CD4-positive, CD25-positive, alpha-beta regulatory T cell (primary cell): ENCODE measurements around the gene DAPP1. TPM values are rescaled to one million over a fixed set of nuclear protein-coding genes. Genes with fewer than 3 reads are reported as not detected.
"Not testable (repeated sequence)": the region's sequence is repeated elsewhere in the genome, so short reads cannot be mapped to it uniquely, and the experiment has no call there.

ENCODE experiments used
- ATAC-seq, 2 donors: fragments of 150-1000 bp; cut with Tn5 transposase; one replicate each; pipeline ENCODE4 v1.10.0; 2021; ENCODE audit warnings: low read depth in 2 of 2, moderate number of reproducible peaks in 2 of 2, moderate library complexity in 1 of 2
- DNase-seq, 3 donors: peaks; one replicate each; pipeline versions ENCODE4 v3.0.0 to v3.0.0-alpha.2; 2012 to 2022; ENCODE audit warnings: mixed read lengths in 1 of 3
- H3K27ac ChIP-seq: one replicate; pipeline ENCODE4 v1.7.0; 2013; ENCODE audit warnings: mild to moderate bottlenecking, low read length; ENCODE audit not compliant: insufficient read depth, poor library complexity, severe bottlenecking
- H3K27me3 ChIP-seq: one replicate; pipeline ENCODE4 v1.7.0; 2013; ENCODE audit warnings: low read length; ENCODE audit not compliant: control insufficient read depth, insufficient read depth
- H3K36me3 ChIP-seq: one replicate; pipeline ENCODE4 v1.7.0; 2013; ENCODE audit warnings: mild to moderate bottlenecking, low read length, moderate library complexity; ENCODE audit not compliant: control insufficient read depth, insufficient read depth
- H3K4me1 ChIP-seq: 2 replicates; pipeline ENCODE4 v1.7.0; 2013; ENCODE audit warnings: mild to moderate bottlenecking, low read length; ENCODE audit not compliant: insufficient read depth, control insufficient read depth, poor library complexity, severe bottlenecking
- H3K4me3 ChIP-seq: one replicate; pipeline ENCODE4 v1.7.0; 2013; ENCODE audit warnings: low read depth, mild to moderate bottlenecking, low read length, moderate library complexity
- H3K9me3 ChIP-seq, 2 experiments: 1 replicate in 1 of 2; 2 replicates in 1 of 2; pipeline ENCODE4 v1.7.0; 2013; ENCODE audit warnings: low read length in 2 of 2, mild to moderate bottlenecking in 1 of 2, moderate library complexity in 1 of 2; ENCODE audit not compliant: control insufficient read depth in 2 of 2
- H3K27ac Mint-ChIP-seq, 3 donors: one replicate each; pipeline ENCODE4 v1.8.0; 2020 to 2022; ENCODE audit warnings: mild to moderate bottlenecking in 3 of 3, mixed read lengths in 3 of 3, moderate library complexity in 2 of 3
- H3K27me3 Mint-ChIP-seq: one replicate; pipeline ENCODE4 v1.8.0; 2022; ENCODE audit warnings: mild to moderate bottlenecking, mixed read lengths
- H3K36me3 Mint-ChIP-seq: one replicate; pipeline ENCODE4 v1.8.0; 2020; ENCODE audit warnings: mixed read lengths
- H3K4me1 Mint-ChIP-seq, 4 donors: one replicate each; pipeline ENCODE4 v1.8.0; 2020 to 2022; ENCODE audit warnings: mixed read lengths in 4 of 4, mild to moderate bottlenecking in 1 of 4
- H3K4me3 Mint-ChIP-seq, 4 donors: one replicate each; pipeline ENCODE4 v1.8.0; 2020 to 2022; ENCODE audit warnings: mild to moderate bottlenecking in 4 of 4, mixed read lengths in 4 of 4, moderate library complexity in 3 of 4
- H3K9me3 Mint-ChIP-seq, 7 donors: one replicate each; pipeline ENCODE4 v1.8.0; 2020 to 2022; ENCODE audit warnings: mixed read lengths in 7 of 7, mild to moderate bottlenecking in 3 of 7, moderate library complexity in 2 of 7
- polyA plus RNA-seq, 4 donors: library from polyadenylated mRNA; unstranded; fragments of 300-500 nt; fragmentation: Illumina TruSeq; gene quantifications; one replicate each; pipeline ENCODE4 v1.2.3, GENCODE V29; 2021
- total RNA-seq: library from RNA; stranded (reverse); gene quantifications from one replicate; pipeline ENCODE4 v1.2.3, GENCODE V29; 2022

DAPP1 gene
- total and polyA plus RNA-seq, 5 donors from 2014 or later = 25.0 to 42.8 (median 30.9) TPM

- no peak overlapping the region for H3K4me3 ChIP-seq
- no peaks in the 10 kb centered on the region for H3K9me3 ChIP-seq
- H3K36me3 Mint-ChIP-seq = peaks cover 25% of the 10 kb centered on the region
- no peak overlapping the region for H3K4me3 Mint-ChIP-seq
- H3K36me3 ChIP-seq = peaks cover 2% of the 10 kb centered on the region
- H3K4me1 Mint-ChIP-seq = peaks cover 47 to 62% (median 49%) of the 10 kb centered on the region in 4 donors
- no peak overlapping the region for H3K27ac ChIP-seq
- H3K27me3 Mint-ChIP-seq = no peaks in the 10 kb centered on the region
- no peaks in the 10 kb centered on the region for H3K27me3 ChIP-seq
- ATAC-seq = no peak
- no peaks in the 10 kb centered on the region for H3K9me3 Mint-ChIP-seq
- H3K4me1 ChIP-seq = peaks cover 13% of the 10 kb centered on the region
- peak overlapping the region in 1 of 3 donors; percentile 55 for H3K27ac Mint-ChIP-seq
- no peak for DNase-seq
Observed at GRCh38 chr4:99826016-99826415, 9.4 kb downstream of the DAPP1 start.

GRCh38 chr4:99827454-99827853 is 10.8 kb downstream of the DAPP1 start:
- Mint-ChIP-seq H3K36me3 (peaks cover 25% of the 10 kb centered on the region), H3K4me1 (peaks cover 39 to 48% (median 43%) of the 10 kb centered on the region in 4 donors), H3K27ac (peak overlapping the region in 1 of 3 donors; percentile 59), H3K27me3 (no peaks in the 10 kb centered on the region), H3K9me3 (no peaks in the 10 kb centered on the region), H3K4me3 (no peak overlapping the region)
- Histone ChIP-seq H3K4me1 (no peaks in the 10 kb centered on the region), H3K36me3 (peaks cover 2% of the 10 kb centered on the region), H3K27me3 (no peaks in the 10 kb centered on the region), H3K9me3 (no peaks in the 10 kb centered on the region), H3K27ac (no peak overlapping the region), H3K4me3 (no peak overlapping the region)
- no peak for DNase-seq
- ATAC-seq = no peak

GRCh38 chr4:99827857-99828256 is 11.2 kb downstream of the DAPP1 start:
- ATAC-seq (no peak), DNase-seq (no peak)
- Histone ChIP-seq H3K36me3 (peaks cover 2% of the 10 kb centered on the region), H3K4me1 (no peaks in the 10 kb centered on the region), H3K9me3 (no peaks in the 10 kb centered on the region), H3K27me3 (no peaks in the 10 kb centered on the region), H3K27ac (no peak overlapping the region), H3K4me3 (no peak overlapping the region)
- Mint-ChIP-seq H3K4me1 (peaks cover 39 to 48% (median 41%) of the 10 kb centered on the region in 4 donors), H3K36me3 (peaks cover 25% of the 10 kb centered on the region), H3K9me3 (no peaks in the 10 kb centered on the region), H3K4me3 (no peak overlapping the region), H3K27me3 (no peaks in the 10 kb centered on the region), H3K27ac (peak overlapping the region in 1 of 3 donors; percentile 59)

GRCh38 chr4:99828477-99828876 is 11.8 kb downstream of the DAPP1 start:
- Mint-ChIP-seq H3K4me1 (peaks cover 37 to 53% (median 40%) of the 10 kb centered on the region in 4 donors), H3K9me3 (no peaks in the 10 kb centered on the region), H3K27ac (no peak overlapping the region), H3K27me3 (no peaks in the 10 kb centered on the region), H3K4me3 (no peak overlapping the region), H3K36me3 (peaks cover 24% of the 10 kb centered on the region)
- Histone ChIP-seq H3K36me3 (peaks cover 2% of the 10 kb centered on the region), H3K9me3 (no peaks in the 10 kb centered on the region), H3K4me1 (no peaks in the 10 kb centered on the region), H3K27me3 (no peaks in the 10 kb centered on the region), H3K4me3 (no peak overlapping the region), H3K27ac (no peak overlapping the region)
- no peak for ATAC-seq
- no peak for DNase-seq

GRCh38 chr4:99830051-99830450 is 13.4 kb downstream of the DAPP1 start:
- not testable (repeated sequence) for H3K4me1 ChIP-seq, H3K9me3 ChIP-seq, ATAC-seq, H3K27ac Mint-ChIP-seq, DNase-seq, H3K9me3 Mint-ChIP-seq, H3K27me3 Mint-ChIP-seq, H3K36me3 ChIP-seq, H3K4me3 Mint-ChIP-seq, H3K27ac ChIP-seq, H3K4me3 ChIP-seq, H3K27me3 ChIP-seq
- peaks cover 13% of the 10 kb centered on the region for H3K36me3 Mint-ChIP-seq
- peaks cover 28 to 44% (median 28%) of the 10 kb centered on the region in 4 donors for H3K4me1 Mint-ChIP-seq

- H3K4me3 ChIP-seq = no peak overlapping the region
- peaks cover 21% of the 10 kb centered on the region for H3K36me3 ChIP-seq
- H3K27me3 ChIP-seq = no peaks in the 10 kb centered on the region
- DNase-seq = no peak
- Mint-ChIP-seq H3K4me3 (no peak overlapping the region), H3K27ac (no peak overlapping the region), H3K9me3 (no peaks in the 10 kb centered on the region), H3K4me1 (peaks cover 14 to 27% (median 15%) of the 10 kb centered on the region in 4 donors), H3K27me3 (no peaks in the 10 kb centered on the region), H3K36me3 (peaks cover 16% of the 10 kb centered on the region)
- H3K27ac ChIP-seq = no peak overlapping the region
- H3K4me1 ChIP-seq = no peaks in the 10 kb centered on the region
- no peak for ATAC-seq
- H3K9me3 ChIP-seq = no peaks in the 10 kb centered on the region
Observed at GRCh38 chr4:99832321-99832720, 15.7 kb downstream of the DAPP1 start.

- no peak for ATAC-seq
- Mint-ChIP-seq H3K27me3 (no peaks in the 10 kb centered on the region), H3K4me1 (peaks cover 10 to 27% (median 12%) of the 10 kb centered on the region in 4 donors), H3K27ac (no peak overlapping the region), H3K4me3 (no peak overlapping the region), H3K36me3 (peaks cover 15% of the 10 kb centered on the region), H3K9me3 (no peaks in the 10 kb centered on the region)
- H3K4me1 ChIP-seq = no peaks in the 10 kb centered on the region
- peaks cover 26% of the 10 kb centered on the region for H3K36me3 ChIP-seq
- no peak overlapping the region for H3K27ac ChIP-seq
- H3K9me3 ChIP-seq = no peaks in the 10 kb centered on the region
- DNase-seq = no peak
- H3K4me3 ChIP-seq = no peak overlapping the region
- no peaks in the 10 kb centered on the region for H3K27me3 ChIP-seq
Observed at GRCh38 chr4:99832758-99833157, 16.1 kb downstream of the DAPP1 start.

- H3K27me3 Mint-ChIP-seq = no peaks in the 10 kb centered on the region
- no peak for DNase-seq
- no peak overlapping the region for H3K27ac ChIP-seq
- H3K4me3 ChIP-seq = no peak overlapping the region
- peaks cover 13% of the 10 kb centered on the region for H3K36me3 Mint-ChIP-seq
- peaks cover 32% of the 10 kb centered on the region for H3K36me3 ChIP-seq
- no peaks in the 10 kb centered on the region for H3K9me3 ChIP-seq
- no peaks in the 10 kb centered on the region for H3K4me1 ChIP-seq
- peaks cover 3 to 27% (median 7%) of the 10 kb centered on the region in 4 donors for H3K4me1 Mint-ChIP-seq
- H3K4me3 Mint-ChIP-seq = no peak overlapping the region
- no peaks in the 10 kb centered on the region for H3K27me3 ChIP-seq
- H3K27ac Mint-ChIP-seq = peak overlapping the region in 1 of 3 donors; percentile 34
- ATAC-seq = no peak
- no peaks in the 10 kb centered on the region for H3K9me3 Mint-ChIP-seq
Observed at GRCh38 chr4:99833756-99834155, 17.1 kb downstream of the DAPP1 start.
